NCI-H82 treated with DMSO at 0.1 percent for 48 hours (cell line): ENCODE results near the gene EPAS1.

Experiments used
- DNase-seq: peaks from one replicate; lab custom pipeline; 2025; ENCODE audit not compliant: unreplicated experiment; lab: John Stamatoyannopoulos, UW

Gene EPAS1

GRCh38 chr2:46400016-46400415 is 102.8 kb downstream of the EPAS1 start:
- DNase-seq: no peak

GRCh38 chr2:46402874-46403273 is 105.7 kb downstream of the EPAS1 start:
- no peak for DNase-seq

- no peak for DNase-seq
These were observed 107.1 kb downstream of the EPAS1 start for GRCh38 chr2:46404181-46404759.

- DNase-seq: no peak
These were observed 110.7 kb downstream of the EPAS1 start for GRCh38 chr2:46407852-46408455.

- no peak for DNase-seq
These were observed 112.5 kb downstream of the EPAS1 start for GRCh38 chr2:46409756-46410155.

GRCh38 chr2:46410273-46411244 is 113.4 kb downstream of the EPAS1 start:
- no peak for DNase-seq

GRCh38 chr2:46411245-46411641 is 114.0 kb downstream of the EPAS1 start:
- no peak for DNase-seq

- DNase-seq: no peak
These were observed 114.8 kb downstream of the EPAS1 start for GRCh38 chr2:46411985-46412384.

- no peak for DNase-seq
These were observed 115.9 kb downstream of the EPAS1 start for GRCh38 chr2:46413111-46413510.

GRCh38 chr2:46413631-46414030 is 116.4 kb downstream of the EPAS1 start:
- no peak for DNase-seq

GRCh38 chr2:46414701-46415100 is 117.5 kb downstream of the EPAS1 start:
- DNase-seq: no peak

GRCh38 chr2:46416280-46416679 is 119.1 kb downstream of the EPAS1 start:
- DNase-seq: no peak

- no peak for DNase-seq
These were observed 119.7 kb downstream of the EPAS1 start for GRCh38 chr2:46416739-46417403.

GRCh38 chr2:46420945-46421344 is 123.7 kb downstream of the EPAS1 start:
- no peak for DNase-seq

- no peak for DNase-seq
These were observed 124.2 kb downstream of the EPAS1 start for GRCh38 chr2:46421361-46421760.

- no peak for DNase-seq
These were observed 125.6 kb downstream of the EPAS1 start for GRCh38 chr2:46422717-46423394.

GRCh38 chr2:46424937-46425336 is 127.7 kb downstream of the EPAS1 start:
- DNase-seq: no peak

GRCh38 chr2:46428911-46429436 is 131.8 kb downstream of the EPAS1 start:
- DNase-seq: no peak

- no peak for DNase-seq
These were observed 133.2 kb downstream of the EPAS1 start for GRCh38 chr2:46430413-46430812.

GRCh38 chr2:46430992-46431391 is 133.8 kb downstream of the EPAS1 start:
- DNase-seq: no peak
